DOHH2 (cell line): ENCODE data around the gene SPTLC1.

Source experiments
- EZH2phosphoT487 ChIP-seq: fragments of 200-600 bp; sonication (generic); IDR thresholded peaks from 2 replicates; pipeline ENCODE4 v1.6.1; 2017; ENCODE audit warnings: borderline replicate concordance, mild to moderate bottlenecking, antibody characterized with exemption, low read length, moderate library complexity, mixed read lengths
- TF ChIP-seq, protein P1 (sequence below): fragments of 200-600 bp; sonication (generic); IDR thresholded peaks from one replicate; pipeline ENCODE4 v1.5.1; 2014; ENCODE audit warnings: antibody characterized with exemption, mild to moderate bottlenecking, low read depth, low read length; ENCODE audit not compliant: poor library complexity, severe bottlenecking

DNA sequence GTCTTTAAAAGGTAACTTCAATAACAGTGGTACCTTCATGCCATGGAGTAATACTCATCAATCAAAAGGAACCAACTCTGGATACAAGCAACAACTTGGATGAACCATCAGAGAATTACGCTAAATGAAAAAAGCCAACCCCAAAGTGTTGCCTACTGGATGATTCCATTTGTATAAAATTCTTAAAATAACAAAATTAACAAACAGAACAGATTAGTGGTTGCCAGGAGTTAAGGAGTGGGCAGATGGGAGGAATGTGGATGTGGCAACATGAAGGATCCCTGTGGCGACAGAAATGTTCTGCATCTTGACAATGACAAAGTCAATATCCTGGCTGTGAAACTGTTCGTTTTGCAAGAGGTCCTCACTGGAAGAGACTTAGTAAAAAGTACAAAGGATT, 50.5 kb downstream of the SPTLC1 start:
- TF ChIP-seq, protein P1, sequence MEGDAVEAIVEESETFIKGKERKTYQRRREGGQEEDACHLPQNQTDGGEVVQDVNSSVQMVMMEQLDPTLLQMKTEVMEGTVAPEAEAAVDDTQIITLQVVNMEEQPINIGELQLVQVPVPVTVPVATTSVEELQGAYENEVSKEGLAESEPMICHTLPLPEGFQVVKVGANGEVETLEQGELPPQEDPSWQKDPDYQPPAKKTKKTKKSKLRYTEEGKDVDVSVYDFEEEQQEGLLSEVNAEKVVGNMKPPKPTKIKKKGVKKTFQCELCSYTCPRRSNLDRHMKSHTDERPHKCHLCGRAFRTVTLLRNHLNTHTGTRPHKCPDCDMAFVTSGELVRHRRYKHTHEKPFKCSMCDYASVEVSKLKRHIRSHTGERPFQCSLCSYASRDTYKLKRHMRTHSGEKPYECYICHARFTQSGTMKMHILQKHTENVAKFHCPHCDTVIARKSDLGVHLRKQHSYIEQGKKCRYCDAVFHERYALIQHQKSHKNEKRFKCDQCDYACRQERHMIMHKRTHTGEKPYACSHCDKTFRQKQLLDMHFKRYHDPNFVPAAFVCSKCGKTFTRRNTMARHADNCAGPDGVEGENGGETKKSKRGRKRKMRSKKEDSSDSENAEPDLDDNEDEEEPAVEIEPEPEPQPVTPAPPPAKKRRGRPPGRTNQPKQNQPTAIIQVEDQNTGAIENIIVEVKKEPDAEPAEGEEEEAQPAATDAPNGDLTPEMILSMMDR, result no peak
- no peak for TF ChIP-seq EZH2phosphoT487
